T-helper 2 cell treated with Interferon-gamma antibody and Interleukin-4, amounts not matched to agents 5 μg/mL and 100 μg/mL, for 36 hours (primary cell): Measurements from ENCODE around the gene ALPK1.
A peak's percentile ranks its signal among the peaks of the same experiment; 100 is the strongest.

Experiments used
- DNase-seq: peaks from one replicate; pipeline ENCODE4 v3.0.0; 2021; ENCODE audit warnings: low spot score
- H3K27ac Mint-ChIP-seq: one replicate; pipeline ENCODE4 v1.8.0; 2021; ENCODE audit warnings: mild to moderate bottlenecking, mixed read lengths
- H3K27me3 Mint-ChIP-seq: one replicate; pipeline ENCODE4 v1.8.0; 2021; ENCODE audit warnings: low read depth, mixed read lengths
- H3K36me3 Mint-ChIP-seq: one replicate; pipeline ENCODE4 v1.8.0; 2021; ENCODE audit warnings: low read depth, mixed read lengths
- H3K4me1 Mint-ChIP-seq: one replicate; pipeline ENCODE4 v1.8.0; 2021; ENCODE audit warnings: low read depth, mixed read lengths
- H3K4me3 Mint-ChIP-seq: one replicate; pipeline ENCODE4 v1.8.0; 2022; ENCODE audit warnings: mild to moderate bottlenecking, moderate library complexity, mixed read lengths
- H3K9me3 Mint-ChIP-seq: one replicate; pipeline ENCODE4 v1.8.0; 2021; ENCODE audit warnings: mixed read lengths

The ALPK1 gene

GRCh38 chr4:112296949-112297880 lies at the start of gene ALPK1:
ALPK1 (plus strand) TSS chr4:112297369.
- DNase-seq: no peak

GRCh38 chr4:112251019-112251643 lies 46.0 kb upstream of the ALPK1 start:
- no peak overlapping the region for H3K27ac Mint-ChIP-seq
- peaks cover 4% of the 10 kb centered on the region for H3K4me1 Mint-ChIP-seq
- H3K9me3 Mint-ChIP-seq: no peaks in the 10 kb centered on the region
- no peak for DNase-seq
- no peaks in the 10 kb centered on the region for H3K27me3 Mint-ChIP-seq
- H3K36me3 Mint-ChIP-seq: no peaks in the 10 kb centered on the region
- H3K4me3 Mint-ChIP-seq: no peak overlapping the region

More at GRCh38 chr4:112296949-112297880, at the start of gene ALPK1:
- H3K4me3 Mint-ChIP-seq: peak within 1 kb of the TSS; percentile 82
- peaks cover 2% of the 10 kb centered on the region for H3K36me3 Mint-ChIP-seq
- no peaks in the 10 kb centered on the region for H3K27me3 Mint-ChIP-seq
- H3K27ac Mint-ChIP-seq: peak within 1 kb of the TSS; percentile 71
- peaks cover 20% of the 10 kb centered on the region for H3K4me1 Mint-ChIP-seq
- H3K9me3 Mint-ChIP-seq: no peaks in the 10 kb centered on the region

- no peaks in the 10 kb centered on the region for H3K36me3 Mint-ChIP-seq
- DNase-seq: no peak
- no peaks in the 10 kb centered on the region for H3K27me3 Mint-ChIP-seq
- no peaks in the 10 kb centered on the region for H3K9me3 Mint-ChIP-seq
- no peak overlapping the region for H3K27ac Mint-ChIP-seq
- H3K4me1 Mint-ChIP-seq: peaks cover 4% of the 10 kb centered on the region
- H3K4me3 Mint-ChIP-seq: no peak overlapping the region
These were observed 44.9 kb upstream of the ALPK1 start for GRCh38 chr4:112252234-112252633.

GRCh38 chr4:112253382-112254000 lies 43.7 kb upstream of the ALPK1 start:
- DNase-seq: no peak
- Mint-ChIP-seq H3K4me1 (peaks cover 4% of the 10 kb centered on the region), H3K36me3 (no peaks in the 10 kb centered on the region), H3K9me3 (no peaks in the 10 kb centered on the region), H3K27me3 (no peaks in the 10 kb centered on the region), H3K27ac (no peak overlapping the region), H3K4me3 (no peak overlapping the region)

- Mint-ChIP-seq H3K9me3 (no peaks in the 10 kb centered on the region), H3K27ac (no peak overlapping the region), H3K4me3 (no peak overlapping the region), H3K27me3 (no peaks in the 10 kb centered on the region), H3K4me1 (peaks cover 4% of the 10 kb centered on the region), H3K36me3 (peaks cover 2% of the 10 kb centered on the region)
- DNase-seq: no peak
These were observed 40.1 kb upstream of the ALPK1 start for GRCh38 chr4:112257098-112257497.

GRCh38 chr4:112266823-112267222 lies 30.3 kb upstream of the ALPK1 start:
- H3K27ac Mint-ChIP-seq: no peak overlapping the region
- H3K4me1 Mint-ChIP-seq: peaks cover 7% of the 10 kb centered on the region
- H3K9me3 Mint-ChIP-seq: no peaks in the 10 kb centered on the region
- peaks cover 11% of the 10 kb centered on the region for H3K36me3 Mint-ChIP-seq
- no peak overlapping the region for H3K4me3 Mint-ChIP-seq
- no peak for DNase-seq
- no peaks in the 10 kb centered on the region for H3K27me3 Mint-ChIP-seq

- no peak overlapping the region for H3K4me3 Mint-ChIP-seq
- no peaks in the 10 kb centered on the region for H3K27me3 Mint-ChIP-seq
- H3K9me3 Mint-ChIP-seq: no peaks in the 10 kb centered on the region
- H3K27ac Mint-ChIP-seq: no peak overlapping the region
- peaks cover 7% of the 10 kb centered on the region for H3K4me1 Mint-ChIP-seq
- peaks cover 17% of the 10 kb centered on the region for H3K36me3 Mint-ChIP-seq
- no peak for DNase-seq
These were observed 27.1 kb upstream of the ALPK1 start for GRCh38 chr4:112270051-112270450.

- Mint-ChIP-seq H3K27me3 (no peaks in the 10 kb centered on the region), H3K4me3 (no peak overlapping the region), H3K4me1 (peaks cover 7% of the 10 kb centered on the region), H3K9me3 (no peaks in the 10 kb centered on the region), H3K27ac (no peak overlapping the region), H3K36me3 (peaks cover 20% of the 10 kb centered on the region)
- no peak for DNase-seq
These were observed 26.3 kb upstream of the ALPK1 start for GRCh38 chr4:112270640-112271421.

- Mint-ChIP-seq H3K9me3 (no peaks in the 10 kb centered on the region), H3K27me3 (no peaks in the 10 kb centered on the region), H3K36me3 (peaks cover 29% of the 10 kb centered on the region), H3K4me3 (no peak overlapping the region), H3K27ac (no peak overlapping the region), H3K4me1 (peaks cover 5% of the 10 kb centered on the region)
- DNase-seq: no peak
These were observed 24.9 kb upstream of the ALPK1 start for GRCh38 chr4:112272292-112272691.

- H3K4me1 Mint-ChIP-seq: peaks cover 8% of the 10 kb centered on the region
- no peak overlapping the region for H3K4me3 Mint-ChIP-seq
- no peaks in the 10 kb centered on the region for H3K9me3 Mint-ChIP-seq
- H3K36me3 Mint-ChIP-seq: peaks cover 36% of the 10 kb centered on the region
- H3K27me3 Mint-ChIP-seq: no peaks in the 10 kb centered on the region
- H3K27ac Mint-ChIP-seq: no peak overlapping the region
- no peak for DNase-seq
These were observed 22.2 kb upstream of the ALPK1 start for GRCh38 chr4:112274959-112275358.

GRCh38 chr4:112276113-112276512 lies 21.1 kb upstream of the ALPK1 start:
- Mint-ChIP-seq H3K4me3 (no peak overlapping the region), H3K36me3 (peaks cover 32% of the 10 kb centered on the region), H3K4me1 (peaks cover 7% of the 10 kb centered on the region), H3K27me3 (no peaks in the 10 kb centered on the region), H3K27ac (no peak overlapping the region), H3K9me3 (no peaks in the 10 kb centered on the region)
- no peak for DNase-seq

- H3K4me1 Mint-ChIP-seq: peaks cover 4% of the 10 kb centered on the region
- H3K27me3 Mint-ChIP-seq: no peaks in the 10 kb centered on the region
- peaks cover 36% of the 10 kb centered on the region for H3K36me3 Mint-ChIP-seq
- DNase-seq: no peak
- H3K4me3 Mint-ChIP-seq: no peak overlapping the region
- H3K27ac Mint-ChIP-seq: no peak overlapping the region
- peaks cover 2% of the 10 kb centered on the region for H3K9me3 Mint-ChIP-seq
These were observed 19.9 kb upstream of the ALPK1 start for GRCh38 chr4:112277220-112277619.

GRCh38 chr4:112277705-112278448 lies 19.3 kb upstream of the ALPK1 start:
- H3K36me3 Mint-ChIP-seq: peaks cover 43% of the 10 kb centered on the region
- H3K4me3 Mint-ChIP-seq: no peak overlapping the region
- peaks cover 9% of the 10 kb centered on the region for H3K9me3 Mint-ChIP-seq
- no peak overlapping the region for H3K27ac Mint-ChIP-seq
- peaks cover 10% of the 10 kb centered on the region for H3K4me1 Mint-ChIP-seq
- no peak for DNase-seq
- H3K27me3 Mint-ChIP-seq: no peaks in the 10 kb centered on the region
